HG02571 (cell line): ENCODE results near the gene SEC31B.

Source experiments
- ATAC-seq: cut with Tn5 transposase; IDR thresholded peaks from one replicate; pipeline ENCODE4 v1.9.1; 2021; ENCODE audit warnings: mild to moderate bottlenecking, moderate library complexity; ENCODE audit not compliant: unreplicated experiment

Gene SEC31B

DNA sequence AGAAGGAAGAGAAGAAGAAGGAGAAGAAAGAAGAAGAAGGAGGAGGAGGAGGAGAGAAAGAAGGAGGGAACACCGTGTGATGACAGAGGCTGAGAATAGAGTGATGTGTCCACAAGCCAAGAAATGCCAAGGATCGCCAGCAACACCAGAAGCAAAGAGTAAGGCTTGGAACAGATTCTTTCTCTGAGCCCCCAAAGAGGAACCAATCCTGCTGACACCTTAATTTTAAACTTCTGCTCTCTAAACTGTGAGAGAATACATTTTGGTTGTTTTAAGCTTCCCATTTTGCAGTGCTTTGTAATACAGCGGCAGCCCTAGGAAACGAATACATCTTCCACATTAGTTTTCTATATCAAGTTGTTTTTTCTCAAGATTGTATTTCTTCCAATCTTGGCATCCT, 70.7 kb downstream of the SEC31B start:
- no peak for ATAC-seq

DNA sequence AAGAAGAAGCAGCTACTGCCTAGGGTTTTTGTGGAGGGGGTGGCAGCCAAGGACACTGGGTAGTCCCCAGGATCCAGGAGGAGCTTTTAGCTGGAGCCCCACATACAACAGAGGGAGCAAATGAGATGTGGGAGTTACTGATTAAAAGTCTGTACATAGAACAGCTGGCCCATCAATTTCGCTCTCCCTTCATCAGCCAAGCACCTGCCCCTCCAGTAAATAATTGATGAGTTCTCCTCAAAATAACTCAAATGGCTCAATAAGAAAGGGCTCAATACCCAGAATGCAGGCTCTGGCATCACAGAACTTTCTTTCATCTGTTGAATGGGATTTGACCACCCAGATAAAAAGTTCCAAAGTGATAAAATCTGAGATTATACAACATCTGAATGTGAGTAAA, 72.0 kb downstream of the SEC31B start:
- no peak for ATAC-seq

DNA sequence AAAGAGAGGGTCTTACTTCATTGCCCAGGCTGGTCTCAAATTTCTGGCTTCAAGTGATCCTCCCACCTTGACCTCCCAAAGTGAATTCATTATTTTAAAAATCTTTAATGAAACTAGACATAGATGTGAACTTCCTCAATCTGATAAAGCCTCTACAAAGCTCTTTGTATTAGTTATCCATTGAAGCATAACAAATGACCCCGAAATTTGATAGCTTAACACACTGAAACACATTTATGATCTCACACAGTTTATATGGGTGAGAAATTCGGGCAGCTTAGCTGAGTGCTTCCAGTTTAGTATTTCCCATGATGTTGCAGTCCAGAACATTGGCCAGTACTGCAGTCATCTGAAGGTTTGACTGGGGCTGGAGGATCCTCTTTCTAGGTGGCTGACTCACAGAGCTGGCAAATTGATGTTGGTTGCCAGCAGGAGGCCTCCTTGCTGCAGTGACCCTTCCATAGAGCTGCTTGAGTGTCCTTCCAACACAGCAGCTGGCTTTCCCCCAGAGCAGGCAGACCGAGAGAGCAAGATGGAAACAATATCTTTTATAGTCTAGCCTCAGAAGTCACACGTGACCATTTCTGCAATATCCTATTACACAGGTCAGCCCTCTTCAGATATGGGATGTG, 73.4 kb downstream of the SEC31B start:
- ATAC-seq, result no peak

DNA sequence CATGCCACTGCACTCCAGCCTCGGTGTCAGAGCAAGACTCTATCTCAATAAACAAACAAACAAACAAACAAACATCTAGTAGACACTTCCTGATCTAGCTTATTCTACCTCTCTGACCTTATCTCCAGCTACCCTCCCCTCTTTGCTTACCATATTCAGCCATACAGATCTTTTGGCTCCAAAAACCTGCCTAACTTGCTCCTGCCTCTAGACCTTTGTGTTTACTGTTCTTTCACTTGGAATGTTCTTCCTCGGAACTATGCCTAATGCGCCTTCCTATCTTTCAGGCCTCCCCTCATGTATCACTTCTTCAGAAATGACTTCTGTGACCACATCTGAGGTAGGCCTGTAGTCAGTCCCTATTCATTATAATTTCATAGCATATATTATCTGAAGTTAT, 77.1 kb downstream of the SEC31B start:
- no peak for ATAC-seq

DNA sequence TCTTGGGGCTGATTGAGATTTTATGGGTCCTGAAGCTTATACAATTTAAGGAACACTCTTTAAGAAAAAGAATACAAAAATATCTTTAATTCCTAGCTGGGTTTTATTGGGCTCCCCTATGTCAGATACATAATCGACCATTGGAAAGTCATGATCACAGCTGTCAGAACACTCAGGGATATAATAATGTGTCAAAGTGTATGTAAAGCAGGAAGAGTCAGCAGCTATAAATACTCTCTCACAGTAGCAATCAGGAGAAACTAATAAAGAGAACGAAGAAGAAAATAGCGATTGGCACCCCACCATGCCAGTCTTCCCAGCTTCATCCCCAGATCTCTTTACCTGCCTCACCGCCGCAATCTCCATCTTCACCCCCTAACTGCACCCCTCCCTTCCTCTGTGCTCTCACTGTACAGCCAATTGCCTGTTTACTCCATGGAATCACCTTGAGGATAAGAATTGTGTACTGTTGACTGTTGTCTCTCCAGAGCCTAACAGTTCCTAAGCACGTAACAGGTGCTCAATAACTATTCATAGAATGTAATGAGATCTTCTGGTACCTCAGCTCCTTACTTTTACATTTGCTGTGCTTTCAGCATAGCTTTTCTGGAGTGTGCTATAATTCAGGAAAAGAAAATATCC, 80.9 kb downstream of the SEC31B start:
- ATAC-seq, result no peak
